ENCODE results near the gene DGKB.

The DGKB gene

GRCh38 chr7:14902589-14903067, at the start of gene DGKB:
Gene DGKB, minus strand, starts transcription at chr7:14902751.
- no peak for DNase-seq (ENCODE audit: low spot score)

- DNase-seq (ENCODE audit: low spot score) = no peak
Observed at GRCh38 chr7:14950013-14950412, 47.5 kb upstream of the DGKB start.

DNA sequence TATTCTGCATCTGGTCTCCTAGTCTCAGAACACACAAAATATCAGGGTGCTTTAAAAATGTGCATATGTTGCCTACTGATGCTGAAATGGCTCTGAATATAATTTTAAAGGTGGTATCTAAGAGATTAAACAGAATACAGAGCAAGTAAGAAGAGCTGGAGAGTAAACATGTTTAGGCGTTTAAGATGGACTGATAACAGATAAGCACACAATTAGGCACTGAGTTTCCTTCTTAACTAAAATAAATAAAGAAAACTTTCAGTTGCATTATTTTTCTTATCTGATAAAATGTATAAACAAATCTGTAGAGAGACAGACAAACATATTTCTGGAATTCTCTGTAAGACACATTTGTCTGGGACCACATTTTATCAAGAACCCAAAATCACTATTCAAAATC, 35.6 kb upstream of the DGKB start:
- DNase-seq (ENCODE audit: low spot score) = no peak

DNA sequence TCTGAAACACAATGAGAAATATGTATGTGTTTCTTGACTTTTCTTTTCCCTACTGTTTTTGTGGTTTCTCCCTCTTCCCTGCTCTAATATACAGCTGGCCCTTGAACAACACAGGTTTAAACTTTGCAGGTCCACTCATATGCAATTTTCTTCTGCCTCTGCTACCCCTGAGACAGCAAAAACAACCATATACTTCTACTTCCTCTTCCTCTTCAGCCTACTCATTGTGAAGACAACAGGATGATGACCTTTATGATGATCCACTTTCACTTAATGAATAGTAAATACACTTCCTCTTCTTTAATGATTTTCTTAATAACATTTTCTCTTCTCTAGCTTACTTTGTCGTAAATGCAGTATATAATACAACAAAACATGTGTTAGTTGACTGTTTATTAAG, 35.0 kb upstream of the DGKB start:
- no peak for DNase-seq (ENCODE audit: low spot score)

- DNase-seq (ENCODE audit: low spot score) = no peak
Observed at GRCh38 chr7:14936554-14936953, 34.0 kb upstream of the DGKB start.

GRCh38 chr7:14934839-14935238, 32.3 kb upstream of the DGKB start:
- no peak for DNase-seq (ENCODE audit: low spot score)

GRCh38 chr7:14931511-14932215, 29.1 kb upstream of the DGKB start:
- DNase-seq (ENCODE audit: low spot score) = no peak

DNA sequence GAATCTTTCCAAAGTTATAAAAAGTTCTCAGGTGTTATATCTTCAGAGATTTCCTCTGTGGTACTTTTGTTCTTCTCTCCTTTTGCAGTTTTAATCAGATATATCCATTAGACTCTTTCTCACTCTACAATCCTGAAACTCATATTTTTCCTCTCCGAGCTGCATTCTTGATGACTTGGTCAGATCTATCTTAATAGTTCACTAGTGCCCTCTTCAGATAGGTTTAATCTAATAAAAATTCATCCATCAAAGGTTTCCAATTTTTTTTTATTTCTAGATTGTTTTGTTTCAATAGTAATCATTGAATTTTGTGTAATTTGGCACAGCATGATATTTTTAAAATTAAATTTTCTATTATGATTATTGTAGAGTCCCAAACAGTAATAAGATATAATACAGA, 21.8 kb upstream of the DGKB start:
- DNase-seq (ENCODE audit: low spot score) = no peak

DNA sequence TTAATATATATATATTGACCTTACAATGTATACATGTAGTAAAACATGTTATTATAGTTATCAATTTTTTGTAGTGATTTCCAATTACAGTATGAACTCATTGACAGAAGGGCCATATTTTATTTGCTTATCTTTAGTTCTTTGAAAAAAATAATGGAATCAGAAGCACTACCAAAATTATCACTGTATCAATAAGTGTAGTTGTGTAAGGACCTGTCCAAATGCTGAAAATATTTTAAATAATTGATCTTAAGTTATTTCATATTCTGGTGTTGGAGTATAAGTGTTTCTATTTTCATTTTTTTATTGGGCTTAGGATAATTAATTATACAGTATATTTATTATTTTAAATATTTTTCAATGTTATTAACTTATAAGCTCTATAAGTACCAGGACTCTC, 8.5 kb upstream of the DGKB start:
- no peak for DNase-seq (ENCODE audit: low spot score)

- DNase-seq (ENCODE audit: low spot score) = no peak
Observed at GRCh38 chr7:14908697-14909096, 6.1 kb upstream of the DGKB start.

DNA sequence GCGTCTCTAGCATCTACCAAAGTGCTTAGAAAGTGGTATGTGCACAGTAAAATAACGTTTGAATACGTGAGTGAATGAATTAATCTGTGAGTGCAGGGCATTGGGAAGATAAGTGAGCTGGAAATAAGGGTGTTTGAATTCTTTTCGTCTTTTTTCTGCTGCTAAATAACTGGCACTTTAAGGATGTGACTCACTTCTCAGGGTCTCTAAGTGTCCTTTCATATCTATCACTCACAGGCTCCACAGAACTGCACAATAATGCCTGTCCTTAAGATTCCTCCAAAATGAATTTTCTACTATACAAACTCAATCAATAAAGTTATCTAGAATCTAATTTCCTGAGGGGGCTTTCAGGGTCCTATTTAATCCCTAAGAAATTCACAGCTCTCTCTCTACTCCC, 3.2 kb upstream of the DGKB start:
- no peak for DNase-seq (ENCODE audit: low spot score)

- DNase-seq (ENCODE audit: low spot score) = no peak
Observed at GRCh38 chr7:14900051-14900450, 2.5 kb downstream of the DGKB start.

DNA sequence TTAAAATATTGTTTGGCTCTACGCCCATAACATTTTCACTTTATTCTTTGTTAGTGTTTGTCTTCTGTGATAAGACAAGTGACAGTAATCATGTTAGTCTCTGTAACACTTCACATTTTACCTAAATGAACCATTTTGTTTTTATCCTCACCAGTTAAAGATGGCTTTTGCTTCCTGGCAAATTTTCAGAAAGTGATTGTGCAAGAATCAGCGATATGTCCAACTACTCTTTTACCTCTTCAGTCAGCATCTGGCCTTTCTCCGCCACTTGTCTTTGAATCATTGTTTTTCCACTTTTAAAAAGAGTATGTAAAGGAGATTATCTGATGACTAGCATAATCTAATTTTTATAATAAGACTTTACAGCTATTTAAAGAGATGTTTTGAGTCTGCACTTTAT, 3.5 kb downstream of the DGKB start:
- no peak for DNase-seq (ENCODE audit: low spot score)

GRCh38 chr7:14896461-14896860, 6.1 kb downstream of the DGKB start:
- no peak for DNase-seq (ENCODE audit: low spot score)

GRCh38 chr7:14894826-14895225, 7.7 kb downstream of the DGKB start:
- peak; percentile 6 for DNase-seq (ENCODE audit: low spot score)

GRCh38 chr7:14892961-14893360, 9.6 kb downstream of the DGKB start:
- DNase-seq (ENCODE audit: low spot score) = no peak

DNA sequence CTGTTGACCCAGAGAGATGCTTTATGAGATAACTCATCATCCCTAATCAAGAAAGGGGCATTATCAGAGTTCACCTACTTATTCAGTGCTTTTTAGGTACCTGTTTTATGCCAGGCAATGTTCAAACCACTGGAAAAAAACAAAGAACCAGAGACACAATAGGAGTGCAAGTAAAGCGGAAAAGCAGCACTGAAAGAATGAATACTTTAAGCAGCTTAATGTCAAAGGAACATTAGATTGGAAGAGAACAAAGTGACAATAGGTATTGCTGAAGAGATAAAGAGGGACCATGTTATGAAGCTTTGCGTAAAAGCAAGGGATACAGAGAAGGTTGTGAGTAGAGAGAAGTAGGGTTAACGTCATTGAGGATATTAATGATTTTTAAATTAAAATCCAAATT, 11.3 kb downstream of the DGKB start:
- no peak for DNase-seq (ENCODE audit: low spot score)

DNA sequence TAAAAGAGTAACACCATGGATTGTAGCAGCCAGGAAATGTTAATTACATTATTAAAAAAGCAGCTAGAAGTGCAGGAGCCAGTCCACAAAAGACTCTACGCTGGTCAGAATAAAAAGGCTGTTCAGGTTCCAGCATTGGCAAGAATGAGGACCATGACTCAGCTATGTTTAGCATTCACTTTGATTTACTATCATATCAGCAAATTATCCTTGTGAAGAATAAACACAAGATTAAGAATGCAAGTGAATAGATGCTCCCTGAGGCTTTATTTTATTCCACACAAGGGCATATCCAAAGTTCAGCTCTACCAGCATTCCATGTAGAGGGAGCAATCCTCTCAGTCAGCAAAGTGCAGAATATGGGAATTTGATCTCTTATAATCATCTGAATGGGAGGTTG, 13.6 kb downstream of the DGKB start:
- no peak for DNase-seq (ENCODE audit: low spot score)

- DNase-seq (ENCODE audit: low spot score) = no peak
Observed at GRCh38 chr7:14886533-14886932, 16.0 kb downstream of the DGKB start.

- no peak for DNase-seq (ENCODE audit: low spot score)
Observed at GRCh38 chr7:14875941-14876587, 26.5 kb downstream of the DGKB start.

GRCh38 chr7:14871880-14872279, 30.7 kb downstream of the DGKB start:
- no peak for DNase-seq (ENCODE audit: low spot score)

GRCh38 chr7:14870394-14870793, 32.2 kb downstream of the DGKB start:
- no peak for DNase-seq (ENCODE audit: low spot score)

- no peak for DNase-seq (ENCODE audit: low spot score)
Observed at GRCh38 chr7:14868937-14869336, 33.6 kb downstream of the DGKB start.

DNA sequence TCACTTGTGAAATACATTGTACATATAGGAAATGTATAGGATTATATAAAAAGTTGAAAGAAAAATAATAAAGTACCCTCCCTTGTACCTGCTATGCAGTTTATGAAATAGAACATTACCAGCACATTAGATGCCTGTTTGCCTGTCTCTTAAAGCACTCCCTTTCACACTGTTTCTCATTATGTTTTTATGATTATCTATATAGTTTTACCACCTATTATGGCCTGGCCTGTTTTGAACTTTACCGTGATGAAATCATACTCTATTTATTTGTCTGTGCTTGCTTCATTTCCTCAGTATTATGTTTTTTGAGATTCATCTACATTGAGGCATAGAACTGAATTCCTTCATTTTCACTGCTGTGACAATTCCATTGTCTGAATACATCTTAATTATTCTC, 41.1 kb downstream of the DGKB start:
- DNase-seq (ENCODE audit: low spot score) = no peak

Measured in activated CD4-positive, alpha-beta T cell treated with anti-CD3 and anti-CD28 coated beads, Interleukin-2, Interleukin-4, amounts not matched to agents 100 ng/mL and 50 ng/mL, durations not matched to agents 16 hours and 8 hours (primary cell).